Hepatic stellate cell (primary cell): ENCODE results near the gene MDM1.

ENCODE experiments used
- DNase-seq: peaks from one replicate; pipeline ENCODE4 v3.0.0; 2011; ENCODE audit warnings: low spot score

The MDM1 gene

DNA sequence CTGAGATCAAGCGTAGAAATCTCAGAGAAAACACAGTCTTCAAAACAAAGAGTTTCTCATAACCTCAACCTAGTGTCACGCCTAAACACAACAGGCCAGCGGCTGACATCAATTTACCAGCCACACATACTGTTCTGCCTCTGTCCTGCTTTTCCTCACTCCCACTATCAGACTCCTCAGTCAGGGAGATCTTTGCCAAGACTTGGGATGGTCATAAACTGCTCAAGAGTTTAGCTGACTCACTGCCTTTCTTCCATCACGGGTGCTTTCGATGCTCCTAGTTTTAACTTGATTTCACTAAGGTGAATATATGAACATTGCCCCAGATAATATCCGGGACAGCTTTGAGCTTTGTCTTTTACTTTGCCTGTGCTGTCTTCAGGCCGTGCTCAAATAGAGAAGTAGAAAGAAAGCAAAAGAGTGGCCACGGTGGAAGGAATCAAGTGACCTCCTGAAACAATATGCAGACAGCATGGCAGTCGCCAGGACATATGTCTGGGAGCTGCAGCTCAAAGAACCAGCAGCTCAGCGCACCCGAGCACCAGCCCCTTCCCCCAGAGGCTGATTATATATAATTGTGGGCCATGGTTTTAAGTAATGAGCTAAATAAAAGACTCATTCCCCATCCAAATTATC is 12.1 kb downstream of the MDM1 start:
- DNase-seq: peak; percentile 50

DNA sequence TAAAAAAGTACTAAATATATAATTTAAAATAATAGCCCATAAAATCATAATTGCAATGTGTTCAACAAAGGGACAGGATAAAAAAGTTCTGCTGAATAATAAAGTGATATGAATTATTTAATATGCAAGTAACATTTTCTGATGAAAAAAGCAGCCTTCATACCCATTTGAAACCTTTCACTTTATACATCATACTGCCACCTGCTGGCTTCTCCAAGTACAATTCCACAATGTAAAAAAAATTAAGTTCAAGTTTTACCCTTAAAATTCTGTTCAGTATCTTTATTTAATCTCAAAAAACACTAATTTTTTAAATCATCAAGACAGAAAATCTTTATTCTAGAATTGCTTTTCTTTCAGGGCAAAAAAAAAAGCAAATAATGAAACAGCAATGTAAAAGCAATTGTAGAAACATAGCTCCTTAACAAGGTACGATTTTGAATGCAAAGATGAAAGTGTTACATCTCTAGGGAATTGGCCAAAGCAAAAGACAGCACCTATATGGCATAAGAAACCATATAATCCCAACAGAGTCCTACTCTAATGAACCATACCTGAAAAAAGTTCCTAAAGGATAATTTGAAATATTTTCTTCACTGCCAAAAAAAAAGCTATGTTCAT is 15.0 kb downstream of the MDM1 start:
- no peak for DNase-seq

GRCh38 chr12:68310370-68310769 is 21.8 kb downstream of the MDM1 start:
- DNase-seq: peak; percentile 70

DNA sequence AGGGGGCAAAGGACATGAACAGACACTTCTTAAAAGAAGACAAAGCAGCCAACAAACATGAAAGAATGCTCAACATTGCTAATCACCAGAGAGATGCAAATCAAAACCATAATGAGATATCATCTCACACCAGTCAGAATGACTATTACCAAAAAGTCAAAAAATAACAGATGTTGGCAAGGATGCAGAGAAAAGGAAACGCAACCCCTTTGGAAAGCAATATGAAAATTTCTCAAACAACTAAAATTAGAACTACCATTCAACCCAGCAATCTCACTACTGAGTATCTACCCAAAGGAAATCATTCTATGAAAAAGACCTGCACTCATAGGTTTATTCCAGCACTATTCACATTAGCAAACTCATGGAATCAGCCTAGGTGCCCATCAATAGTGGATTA is 25.6 kb downstream of the MDM1 start:
- no peak for DNase-seq

GRCh38 chr12:68305278-68305677 is 26.9 kb downstream of the MDM1 start:
- DNase-seq: no peak

DNA sequence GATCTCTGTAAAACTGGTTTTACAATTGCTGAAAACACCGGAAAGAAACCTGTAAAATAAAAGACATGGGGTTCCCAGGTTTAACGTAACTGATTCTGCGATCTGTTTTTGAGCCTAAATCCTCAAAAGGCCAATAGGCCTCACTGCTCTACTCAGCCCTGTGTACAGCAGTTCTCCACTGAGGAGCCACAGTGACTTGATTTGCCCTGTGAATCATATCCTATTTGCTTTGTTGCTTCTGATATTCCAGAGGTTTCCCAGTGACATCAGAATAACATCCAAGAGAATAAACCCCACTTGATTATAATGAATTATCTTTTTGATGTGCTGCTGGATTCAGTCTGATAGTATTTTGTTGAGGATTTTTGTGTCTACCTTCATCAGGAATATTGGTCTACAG is 27.5 kb downstream of the MDM1 start:
- no peak for DNase-seq

- no peak for DNase-seq
Measured at GRCh38 chr12:68303850-68304249, 28.3 kb downstream of the MDM1 start.

GRCh38 chr12:68297929-68298328 is 34.2 kb downstream of the MDM1 start:
- DNase-seq: no peak

GRCh38 chr12:68294251-68294650 is 37.9 kb downstream of the MDM1 start:
- no peak for DNase-seq

- DNase-seq: no peak
Measured at GRCh38 chr12:68293347-68293746, 38.8 kb downstream of the MDM1 start.

GRCh38 chr12:68292151-68292943 is 39.8 kb downstream of the MDM1 start:
- no peak for DNase-seq

DNA sequence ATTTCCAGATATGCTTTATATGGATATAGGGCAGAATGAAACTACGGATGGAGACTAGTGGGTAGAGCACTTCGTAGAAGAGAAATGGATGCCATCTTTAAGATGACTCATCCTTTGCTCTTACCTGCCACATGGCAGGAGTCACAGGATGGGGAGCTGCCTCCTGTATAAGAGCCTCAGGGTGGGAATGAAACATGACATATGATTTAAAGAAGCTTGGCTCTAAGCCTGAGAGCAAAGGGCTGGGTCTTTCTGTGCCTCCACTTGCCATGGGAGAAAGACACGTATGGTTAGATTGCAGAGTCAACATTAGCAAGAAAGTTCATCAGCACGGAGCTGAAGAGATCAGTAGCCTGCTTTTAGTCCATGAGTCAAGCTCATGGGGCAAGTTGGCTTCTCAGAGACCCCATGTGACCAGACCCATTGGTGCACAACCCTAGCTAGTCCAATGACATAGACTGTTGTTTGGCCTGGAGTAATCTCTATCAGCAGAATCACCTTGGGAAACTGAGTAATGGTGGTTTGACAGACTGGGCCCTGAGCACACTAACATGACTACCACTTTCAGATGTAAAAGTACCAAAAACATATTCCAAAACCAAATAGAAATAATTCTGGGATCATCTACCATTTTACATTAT is 40.6 kb downstream of the MDM1 start:
- no peak for DNase-seq

DNA sequence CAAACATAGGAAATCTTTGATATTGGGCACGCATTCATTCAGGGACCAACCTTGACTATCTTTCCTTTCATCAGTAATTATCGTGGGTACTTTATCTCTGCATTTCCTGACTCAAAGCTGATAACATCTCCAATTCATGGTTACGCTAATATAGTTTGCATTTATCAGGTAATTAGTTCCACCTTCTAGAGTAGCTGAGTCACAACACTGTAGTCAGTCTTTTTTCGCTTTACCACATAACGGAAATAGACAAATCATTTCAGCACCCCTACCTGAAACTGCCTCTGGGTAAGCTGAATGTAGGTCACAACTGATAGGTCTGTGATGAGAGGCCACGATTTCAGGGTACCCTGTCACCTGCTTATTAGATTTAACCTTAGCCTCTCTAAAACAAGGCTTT is 42.0 kb downstream of the MDM1 start:
- no peak for DNase-seq

DNA sequence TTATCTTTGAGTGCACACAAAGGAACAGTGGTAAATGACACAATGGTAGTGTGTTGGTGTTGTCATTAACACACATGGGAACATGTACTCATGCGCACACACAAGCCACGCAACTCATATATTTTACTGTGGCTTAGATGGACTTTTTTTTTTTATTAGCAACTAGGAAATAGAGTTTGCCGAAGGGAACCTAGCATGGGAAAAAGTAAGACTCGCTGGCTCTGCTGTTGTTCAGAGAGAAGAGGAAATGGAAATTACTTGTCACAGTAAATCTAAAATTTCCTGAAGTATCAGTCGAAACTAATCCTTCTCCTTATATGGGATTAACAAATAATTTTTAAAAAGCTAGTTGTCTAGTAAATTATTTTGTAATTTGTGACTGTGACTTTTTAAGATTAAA is 45.1 kb downstream of the MDM1 start:
- DNase-seq: no peak

DNA sequence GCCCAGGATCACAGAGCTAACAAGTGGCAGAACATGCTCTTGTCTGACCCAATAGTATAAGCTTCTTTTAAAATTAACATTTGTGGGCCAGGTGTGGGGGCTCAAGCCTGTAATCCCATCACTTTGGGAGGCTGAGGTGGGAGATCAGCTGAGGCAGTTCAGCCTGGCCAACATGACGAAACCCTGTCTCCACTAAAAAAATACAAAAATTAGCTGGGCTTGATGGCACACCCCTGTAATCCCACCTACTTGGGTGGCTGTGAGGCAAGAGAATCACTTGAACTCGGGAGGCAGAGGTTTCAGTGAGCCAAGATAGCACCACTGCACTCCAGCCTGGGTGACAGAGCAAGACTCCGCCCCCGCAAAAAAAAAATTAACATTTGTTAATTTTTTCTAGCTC is 45.8 kb downstream of the MDM1 start:
- no peak for DNase-seq

DNA sequence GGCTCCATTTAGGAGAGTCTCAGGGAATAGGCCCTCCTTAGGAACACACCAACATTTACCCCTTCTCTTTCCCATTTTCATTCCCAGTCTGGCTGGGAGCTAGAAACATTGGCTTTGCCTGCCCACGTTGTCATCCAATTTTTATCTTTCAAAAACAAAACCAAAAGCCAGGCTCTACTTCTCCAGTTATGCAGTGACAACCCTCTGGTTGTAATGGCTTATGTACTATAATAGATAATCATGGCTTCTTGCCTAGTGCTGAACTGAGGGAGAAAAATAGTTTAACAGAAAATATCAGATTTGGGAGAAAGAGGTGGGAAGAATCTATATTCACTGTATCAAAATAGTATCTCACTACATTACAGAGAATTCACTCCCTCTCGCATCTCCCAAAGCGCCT is 46.6 kb downstream of the MDM1 start:
- DNase-seq: no peak

- no peak for DNase-seq
Measured at GRCh38 chr12:68281322-68282077, 50.7 kb downstream of the MDM1 start.

DNA sequence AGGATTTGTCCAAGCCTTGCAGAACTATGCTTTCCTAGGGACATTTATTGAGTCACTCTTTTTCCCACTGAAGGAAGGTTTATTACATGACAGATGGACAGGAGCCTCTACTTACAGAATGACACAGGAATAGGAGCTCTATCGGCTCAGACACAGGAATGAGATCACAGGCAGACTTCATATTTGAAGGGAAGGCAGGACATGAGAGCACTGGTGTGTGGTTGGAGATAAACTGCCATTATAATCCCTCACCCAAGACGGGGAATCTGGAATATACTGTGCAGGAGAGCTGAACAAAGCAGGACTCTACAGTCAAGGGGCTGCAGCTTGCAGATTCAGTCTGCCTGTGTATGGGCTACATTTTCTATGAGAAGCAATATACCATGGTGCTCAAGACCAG is 51.9 kb downstream of the MDM1 start:
- no peak for DNase-seq

DNA sequence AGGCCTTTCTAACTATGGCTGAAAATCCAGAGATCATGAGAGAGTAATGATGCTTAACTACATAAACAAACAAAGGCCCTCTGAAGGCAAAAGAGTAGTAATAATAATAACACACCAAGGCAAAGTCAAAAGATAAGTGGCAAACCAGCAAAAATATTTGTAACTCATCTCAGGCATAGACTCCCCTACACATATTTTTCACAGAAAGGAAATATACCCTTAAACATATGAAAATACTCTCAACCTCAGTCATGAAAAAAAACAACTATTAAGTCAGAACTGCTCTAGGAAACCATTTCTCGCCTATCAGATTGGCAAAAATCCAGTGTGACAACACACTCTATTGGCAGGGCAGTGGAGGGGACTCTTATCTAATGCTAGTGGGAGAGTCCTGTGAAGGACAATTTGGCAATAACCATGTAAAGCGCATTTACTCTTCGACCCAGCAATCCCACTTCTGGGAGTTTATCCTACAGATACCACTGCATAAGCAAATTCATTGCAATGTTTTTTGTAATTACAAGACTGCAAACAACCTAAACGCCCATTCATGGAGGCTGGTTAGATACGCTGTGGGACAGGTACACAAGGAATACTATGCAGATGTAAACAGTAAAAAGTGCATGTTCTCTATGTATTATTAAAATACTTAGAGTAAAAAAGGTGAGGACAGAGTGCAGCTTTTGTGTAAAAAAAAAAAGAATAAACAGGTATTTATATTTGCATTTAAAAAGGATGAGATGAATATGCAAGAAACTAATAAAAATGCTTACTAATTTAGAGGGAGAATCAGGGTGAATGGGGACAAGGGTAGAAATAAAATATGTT is 52.7 kb downstream of the MDM1 start:
- DNase-seq: peak; percentile 10

DNA sequence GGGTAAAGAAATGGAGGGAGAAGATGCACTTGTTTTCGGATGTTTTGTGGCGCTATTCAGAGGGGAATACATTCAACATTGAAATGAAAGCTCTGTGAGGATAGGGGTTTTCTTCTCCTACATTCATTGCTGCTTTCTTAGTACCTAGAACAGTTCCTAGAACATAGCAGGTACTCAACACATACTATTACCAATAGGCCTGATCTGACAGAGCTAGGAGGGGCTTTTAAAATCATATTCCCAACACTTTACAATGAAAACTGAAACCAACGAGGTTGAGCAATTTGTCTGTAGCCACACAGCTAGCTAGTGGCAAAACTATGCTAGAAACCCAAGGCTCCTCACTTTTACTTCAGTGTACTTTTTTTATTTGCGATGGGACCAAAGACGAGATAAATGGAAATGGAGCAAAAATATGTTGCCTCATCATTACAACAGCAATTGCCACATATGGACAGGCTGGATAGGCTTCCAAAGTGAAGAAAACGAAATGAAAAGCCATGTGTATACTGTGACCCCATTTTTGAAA is 55.7 kb downstream of the MDM1 start:
- no peak for DNase-seq

DNA sequence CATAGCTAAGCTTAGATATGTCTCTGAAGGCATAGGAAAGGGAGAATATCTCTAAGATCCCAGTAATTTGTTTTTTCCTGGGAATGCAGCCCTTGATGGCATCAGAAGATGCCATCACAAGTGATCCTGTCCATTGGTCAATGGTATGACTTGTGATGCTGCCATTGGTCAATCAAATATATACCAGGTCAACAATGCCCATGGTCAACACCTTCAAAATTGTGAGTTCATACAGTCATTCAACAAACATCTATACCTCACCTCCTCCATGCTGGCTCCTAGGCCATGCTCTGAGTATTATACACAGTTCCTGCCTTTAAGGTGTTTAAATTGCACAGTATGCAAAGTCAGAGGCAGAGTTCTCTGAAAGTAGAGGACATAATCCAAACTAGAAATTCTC is 59.4 kb downstream of the MDM1 start:
- DNase-seq: no peak
